Measurements from ENCODE around the gene SUZ12. TPM values are rescaled to one million over a fixed set of nuclear protein-coding genes. Genes with fewer than 3 reads are reported as not detected.
"Not testable (repeated sequence)": the region's sequence is repeated elsewhere in the genome, so short reads cannot be mapped to it uniquely, and the experiment has no call there.

The SUZ12 gene
- total RNA-seq, 1 experiment from 2014 or later, result 55.6 TPM

- CTCF ChIA-PET, result no interaction called here
These were observed 84.3 kb downstream of the SUZ12 start for GRCh38 chr17:32020943-32021614.

DNA sequence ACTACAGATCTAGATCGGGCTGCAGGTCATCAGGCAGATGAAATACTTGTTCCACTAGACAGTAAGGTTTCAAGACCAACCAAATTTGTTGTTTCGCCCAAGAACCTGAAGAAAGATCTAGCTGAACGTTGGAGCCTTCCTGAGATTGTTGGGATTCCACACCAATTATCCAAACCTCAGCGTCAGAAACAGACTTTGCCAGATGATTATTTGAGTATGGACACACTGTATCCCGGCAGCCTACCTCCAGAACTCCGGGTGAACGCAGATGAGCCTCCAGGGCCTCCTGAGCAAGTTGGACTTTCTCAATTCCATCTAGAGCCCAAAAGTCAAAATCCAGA is 84.8 kb downstream of the SUZ12 start:
- H3K9me3 Mint-ChIP-seq (ENCODE audit: unreplicated experiment), result no peaks in the 10 kb centered on the region
- no peak for DNase-seq
- Histone ChIP-seq H3K27me3 (replicated peaks; ENCODE audit: control insufficient read depth, insufficient read depth, low read length) (no peaks in the 10 kb centered on the region), H3K36me3 (ENCODE audit: control insufficient read depth, insufficient read depth, low read length) (no peaks in the 10 kb centered on the region; the same call in 1 of the 2 replicates), H3K4me3 (ENCODE audit: low read depth, low read length) (no peak overlapping the region), H3K4me1 (no peaks in the 10 kb centered on the region), H3K9me3 (no peaks in the 10 kb centered on the region)
- ChIA-PET CTCF (no interaction called here), POLR2A (no interaction called here)
- no TSS peak for BruUV-seq (replicated peaks)
- no peaks in the 10 kb centered on the region for H3K4me1 Mint-ChIP-seq (ENCODE audit: low read depth, unreplicated experiment)
- no peak overlapping the region for H3K4me3 Mint-ChIP-seq (ENCODE audit: unreplicated experiment)
- intact Hi-C loops (cut with micrococcal nuclease; ENCODE audit: unreplicated experiment), result no loop called here
- H3K27me3 Mint-ChIP-seq (ENCODE audit: insufficient read depth, unreplicated experiment), result no peaks in the 10 kb centered on the region
- H3K27ac Mint-ChIP-seq (ENCODE audit: unreplicated experiment), result no peak overlapping the region
- no peaks in the 10 kb centered on the region for H3K36me3 Mint-ChIP-seq (ENCODE audit: insufficient read depth, unreplicated experiment)
- TF ChIP-seq, protein P1, sequence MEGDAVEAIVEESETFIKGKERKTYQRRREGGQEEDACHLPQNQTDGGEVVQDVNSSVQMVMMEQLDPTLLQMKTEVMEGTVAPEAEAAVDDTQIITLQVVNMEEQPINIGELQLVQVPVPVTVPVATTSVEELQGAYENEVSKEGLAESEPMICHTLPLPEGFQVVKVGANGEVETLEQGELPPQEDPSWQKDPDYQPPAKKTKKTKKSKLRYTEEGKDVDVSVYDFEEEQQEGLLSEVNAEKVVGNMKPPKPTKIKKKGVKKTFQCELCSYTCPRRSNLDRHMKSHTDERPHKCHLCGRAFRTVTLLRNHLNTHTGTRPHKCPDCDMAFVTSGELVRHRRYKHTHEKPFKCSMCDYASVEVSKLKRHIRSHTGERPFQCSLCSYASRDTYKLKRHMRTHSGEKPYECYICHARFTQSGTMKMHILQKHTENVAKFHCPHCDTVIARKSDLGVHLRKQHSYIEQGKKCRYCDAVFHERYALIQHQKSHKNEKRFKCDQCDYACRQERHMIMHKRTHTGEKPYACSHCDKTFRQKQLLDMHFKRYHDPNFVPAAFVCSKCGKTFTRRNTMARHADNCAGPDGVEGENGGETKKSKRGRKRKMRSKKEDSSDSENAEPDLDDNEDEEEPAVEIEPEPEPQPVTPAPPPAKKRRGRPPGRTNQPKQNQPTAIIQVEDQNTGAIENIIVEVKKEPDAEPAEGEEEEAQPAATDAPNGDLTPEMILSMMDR (IDR thresholded peaks at IDR 0.05; ENCODE audit: insufficient read depth in 1 of 2, low read depth in 1 of 2, low read length in 1 of 2, severe bottlenecking in 1 of 2, unreplicated experiment in 1 of 2), result no peak

More at GRCh38 chr17:32020943-32021614, 84.3 kb downstream of the SUZ12 start:
- Mint-ChIP-seq H3K27me3 (ENCODE audit: insufficient read depth, unreplicated experiment) (no peaks in the 10 kb centered on the region), H3K36me3 (ENCODE audit: insufficient read depth, unreplicated experiment) (no peaks in the 10 kb centered on the region), H3K4me1 (ENCODE audit: low read depth, unreplicated experiment) (no peaks in the 10 kb centered on the region), H3K27ac (ENCODE audit: unreplicated experiment) (no peak overlapping the region), H3K4me3 (ENCODE audit: unreplicated experiment) (no peak overlapping the region), H3K9me3 (ENCODE audit: unreplicated experiment) (no peaks in the 10 kb centered on the region)
- H3K4me3 ChIP-seq (ENCODE audit: low read depth, low read length), result no peak overlapping the region
- intact Hi-C loops (cut with micrococcal nuclease; ENCODE audit: unreplicated experiment), result no loop called here
- no peaks in the 10 kb centered on the region for H3K9me3 ChIP-seq
- TF ChIP-seq, protein P1 (IDR thresholded peaks at IDR 0.05; ENCODE audit: insufficient read depth in 1 of 2, low read depth in 1 of 2, low read length in 1 of 2, severe bottlenecking in 1 of 2, unreplicated experiment in 1 of 2), result no peak
- POLR2A ChIA-PET, result no interaction called here
- no TSS peak for BruUV-seq (replicated peaks)
- no peak for DNase-seq
- H3K4me1 ChIP-seq, result no peaks in the 10 kb centered on the region
- H3K36me3 ChIP-seq (ENCODE audit: control insufficient read depth, insufficient read depth, low read length), result no peaks in the 10 kb centered on the region; the same call in 1 of the 2 replicates
- no peaks in the 10 kb centered on the region for H3K27me3 ChIP-seq (replicated peaks; ENCODE audit: control insufficient read depth, insufficient read depth, low read length)

GRCh38 chr17:32022554-32022953 is 85.7 kb downstream of the SUZ12 start:
- BruUV-seq (replicated peaks), result not testable (repeated sequence)

DNA sequence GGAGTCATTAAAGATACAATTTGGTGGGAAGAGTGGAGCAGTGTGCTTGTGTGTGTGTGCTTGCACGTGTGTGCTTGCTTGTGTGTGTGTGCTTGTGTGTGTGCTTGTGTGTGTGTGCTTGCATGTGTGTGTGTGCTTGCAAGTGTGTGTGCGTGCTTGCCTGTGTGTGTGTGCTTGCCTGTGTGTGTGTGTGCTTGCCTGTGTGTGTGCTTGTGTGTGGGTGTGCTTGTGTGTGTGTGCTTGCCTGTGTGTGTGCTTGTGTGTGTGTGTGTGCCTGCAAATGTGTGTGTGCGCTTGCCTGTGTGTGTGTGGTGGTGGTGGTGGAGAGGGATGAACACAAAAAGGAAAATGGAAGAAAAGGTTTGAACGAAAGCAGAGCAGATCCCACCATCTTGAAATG is 90.5 kb downstream of the SUZ12 start:
- intact Hi-C loops (cut with micrococcal nuclease; ENCODE audit: unreplicated experiment); H3K9me3 ChIP-seq; H3K36me3 Mint-ChIP-seq (ENCODE audit: insufficient read depth, unreplicated experiment); BruUV-seq (replicated peaks); CTCF ChIA-PET; H3K4me3 Mint-ChIP-seq (ENCODE audit: unreplicated experiment); H3K4me1 Mint-ChIP-seq (ENCODE audit: low read depth, unreplicated experiment); H3K27me3 Mint-ChIP-seq (ENCODE audit: insufficient read depth, unreplicated experiment); H3K36me3 ChIP-seq (ENCODE audit: control insufficient read depth, insufficient read depth, low read length); H3K9me3 Mint-ChIP-seq (ENCODE audit: unreplicated experiment); H3K27me3 ChIP-seq (replicated peaks; ENCODE audit: control insufficient read depth, insufficient read depth, low read length); H3K4me1 ChIP-seq; H3K27ac Mint-ChIP-seq (ENCODE audit: unreplicated experiment); DNase-seq; H3K4me3 ChIP-seq (ENCODE audit: low read depth, low read length); POLR2A ChIA-PET: not testable (repeated sequence)

More at GRCh38 chr17:32022554-32022953, 85.7 kb downstream of the SUZ12 start:
- H3K4me3 ChIP-seq (ENCODE audit: low read depth, low read length); intact Hi-C loops (cut with micrococcal nuclease; ENCODE audit: unreplicated experiment); DNase-seq; POLR2A ChIA-PET; H3K9me3 Mint-ChIP-seq (ENCODE audit: unreplicated experiment); CTCF ChIA-PET; H3K4me1 Mint-ChIP-seq (ENCODE audit: low read depth, unreplicated experiment); H3K4me3 Mint-ChIP-seq (ENCODE audit: unreplicated experiment); H3K27ac Mint-ChIP-seq (ENCODE audit: unreplicated experiment); H3K4me1 ChIP-seq; H3K9me3 ChIP-seq; H3K36me3 ChIP-seq (ENCODE audit: control insufficient read depth, insufficient read depth, low read length); H3K27me3 ChIP-seq (replicated peaks; ENCODE audit: control insufficient read depth, insufficient read depth, low read length); H3K36me3 Mint-ChIP-seq (ENCODE audit: insufficient read depth, unreplicated experiment); H3K27me3 Mint-ChIP-seq (ENCODE audit: insufficient read depth, unreplicated experiment): not testable (repeated sequence)

Data from Caco-2 (cell line).